ENCODE data around the gene ABTB2. TPM values are rescaled to one million over a fixed set of nuclear protein-coding genes. Genes with fewer than 3 reads are reported as not detected.
A peak's percentile ranks its signal among the peaks of the same experiment; 100 is the strongest.

The ABTB2 gene
- total RNA-seq, 4 donors from 2014 or later = 5.4 to 15.6 (median 12.8) TPM

DNA sequence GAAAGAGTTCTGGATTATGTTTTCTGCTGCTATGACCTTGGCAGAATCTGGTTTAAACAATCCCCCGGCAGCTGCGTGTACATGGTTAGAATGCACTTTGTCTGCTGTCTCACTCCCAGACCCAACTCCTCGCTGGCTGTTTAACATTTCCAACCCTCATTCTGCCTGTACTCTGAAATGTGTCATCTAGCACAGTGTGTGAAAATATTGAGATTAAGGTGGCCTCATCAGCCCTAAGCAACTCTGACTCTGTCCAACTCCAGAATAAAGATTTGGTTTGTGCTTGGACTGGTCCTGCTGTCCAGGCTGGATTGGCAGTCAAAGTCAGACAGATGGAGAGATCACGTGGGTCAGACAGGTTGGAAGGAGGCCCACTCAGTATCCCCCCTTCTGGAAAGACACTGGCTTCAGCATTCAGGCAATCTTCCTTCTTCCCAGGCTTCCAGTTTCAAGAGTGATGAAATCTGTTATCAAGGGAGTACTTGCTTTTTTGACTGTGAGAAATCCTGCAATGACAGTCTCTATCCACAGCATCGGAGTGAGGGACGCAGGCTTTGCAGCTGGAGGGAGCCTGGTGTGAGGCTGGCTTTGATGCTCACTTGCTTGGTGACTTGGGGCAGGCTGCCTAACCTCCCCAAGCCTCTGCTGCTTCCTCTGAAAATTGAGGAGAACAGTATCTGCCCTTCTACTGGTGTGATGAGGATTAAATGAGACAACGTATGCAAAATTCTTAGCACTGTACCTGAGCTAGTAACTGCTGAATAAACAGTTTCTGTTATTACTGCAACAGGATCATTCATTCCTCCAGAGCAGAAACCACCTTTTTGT is 29.8 kb downstream of the ABTB2 start:
- Histone ChIP-seq H3K27me3 (no peaks in the 10 kb centered on the region), H3K27ac (no peak overlapping the region), H3K9me3 (no peaks in the 10 kb centered on the region), H3K36me3 (no peaks in the 10 kb centered on the region), H3K4me3 (no peak overlapping the region), H3K4me1 (peaks cover 12% of the 10 kb centered on the region)
- DNase-seq (ENCODE audit: low spot score in 2 of 2) = no peak
- no peak for TF ChIP-seq CTCF (IDR thresholded peaks at IDR 0.05)
- TF ChIP-seq POLR2AphosphoS5 (IDR thresholded peaks at IDR 0.05) = no peak
- TF ChIP-seq POLR2A (IDR thresholded peaks at IDR 0.05) = no peak
- TF ChIP-seq EP300 (IDR thresholded peaks at IDR 0.05) = no peak
- 89% methylated on average over 7 of the region's 7 CpGs for WGBS

GRCh38 chr11:34324466-34324865 is 33.3 kb downstream of the ABTB2 start:
- Histone ChIP-seq H3K9me3 (no peaks in the 10 kb centered on the region), H3K27me3 (no peaks in the 10 kb centered on the region), H3K36me3 (no peaks in the 10 kb centered on the region), H3K4me1 (peaks cover 4% of the 10 kb centered on the region), H3K4me3 (no peak overlapping the region), H3K27ac (no peak overlapping the region)
- TF ChIP-seq EP300 (IDR thresholded peaks at IDR 0.05) (no peak), POLR2AphosphoS5 (IDR thresholded peaks at IDR 0.05) (no peak), POLR2A (IDR thresholded peaks at IDR 0.05) (no peak)
- no peak for DNase-seq (ENCODE audit: low spot score in 2 of 2)
- 53% methylated on average over 3 of the region's 3 CpGs for WGBS

GRCh38 chr11:34323601-34324000 is 34.2 kb downstream of the ABTB2 start:
- peaks cover 4% of the 10 kb centered on the region for H3K4me1 ChIP-seq
- H3K36me3 ChIP-seq = no peaks in the 10 kb centered on the region
- H3K27ac ChIP-seq = no peak overlapping the region
- WGBS = 33% methylated on average over 2 of the region's 2 CpGs
- DNase-seq (ENCODE audit: low spot score in 2 of 2) = no peak
- no peaks in the 10 kb centered on the region for H3K9me3 ChIP-seq
- no peaks in the 10 kb centered on the region for H3K27me3 ChIP-seq
- TF ChIP-seq EP300 (IDR thresholded peaks at IDR 0.05) = no peak
- TF ChIP-seq CTCF (IDR thresholded peaks at IDR 0.05) = no peak
- TF ChIP-seq POLR2AphosphoS5 (IDR thresholded peaks at IDR 0.05) = no peak
- TF ChIP-seq POLR2A (IDR thresholded peaks at IDR 0.05) = no peak
- no peak overlapping the region for H3K4me3 ChIP-seq

GRCh38 chr11:34318111-34319037 is 39.4 kb downstream of the ABTB2 start:
- no peak for TF ChIP-seq EP300 (IDR thresholded peaks at IDR 0.05)
- TF ChIP-seq POLR2AphosphoS5 (IDR thresholded peaks at IDR 0.05) = no peak
- TF ChIP-seq POLR2A (IDR thresholded peaks at IDR 0.05) = no peak
- TF ChIP-seq CTCF (IDR thresholded peaks at IDR 0.05) = no peak
- H3K4me1 ChIP-seq = peaks cover 8% of the 10 kb centered on the region
- H3K27ac ChIP-seq = peak overlapping the region; percentile 29
- H3K4me3 ChIP-seq = no peak overlapping the region
- WGBS = 73% methylated on average over 4 of the region's 4 CpGs
- no peak for DNase-seq (ENCODE audit: low spot score in 2 of 2)
- no peaks in the 10 kb centered on the region for H3K27me3 ChIP-seq
- no peaks in the 10 kb centered on the region for H3K9me3 ChIP-seq
- no peaks in the 10 kb centered on the region for H3K36me3 ChIP-seq

GRCh38 chr11:34317666-34318065 is 40.1 kb downstream of the ABTB2 start:
- H3K36me3 ChIP-seq = no peaks in the 10 kb centered on the region
- no peaks in the 10 kb centered on the region for H3K9me3 ChIP-seq
- H3K4me1 ChIP-seq = peaks cover 13% of the 10 kb centered on the region
- H3K27ac ChIP-seq = peak overlapping the region; percentile 29
- WGBS = 92% methylated on average over 4 of the region's 4 CpGs
- TF ChIP-seq EP300 (IDR thresholded peaks at IDR 0.05) = no peak
- TF ChIP-seq CTCF (IDR thresholded peaks at IDR 0.05) = no peak
- TF ChIP-seq POLR2A (IDR thresholded peaks at IDR 0.05) = no peak
- TF ChIP-seq POLR2AphosphoS5 (IDR thresholded peaks at IDR 0.05) = no peak
- H3K27me3 ChIP-seq = no peaks in the 10 kb centered on the region
- DNase-seq (ENCODE audit: low spot score in 2 of 2) = no peak
- H3K4me3 ChIP-seq = no peak overlapping the region
